Left renal pelvis (tissue), 4 donors: Measurements from ENCODE around the gene CNNM1. TPM values are rescaled to one million over a fixed set of nuclear protein-coding genes. Genes with fewer than 3 reads are reported as not detected.
A peak's percentile ranks its signal among the peaks of the same experiment; 100 is the strongest.

ENCODE experiments used
- DNase-seq, 4 donors: peaks; one replicate each; pipeline ENCODE4 v3.0.0-alpha.2; 2013; ENCODE audit warnings: low read depth in 4 of 4, low spot score in 3 of 4
- polyA plus RNA-seq, 4 donors: library from polyadenylated mRNA; unstranded; fragments of 120-200 nt; gene quantifications; one replicate each; pipeline ENCODE4 v1.2.1, GENCODE V29; 2013; ENCODE audit not compliant: insufficient read length in 4 of 4

The CNNM1 gene
- 1 to 10 TPM in 3 of 4 donors, under 1 TPM in 1; 0.55 to 2.3 (median 1.7) TPM for polyA plus RNA-seq

GRCh38 chr10:99329304-99329553 is at the start of gene CNNM1:
Gene CNNM1 (plus strand): TSS chr10:99329356. CDS start chr10:99329388, 32 bp downstream.
- no peak for DNase-seq

- DNase-seq = peak in 3 of 4 donors; percentile 20 to 31 (median 25)
These were observed 49.5 kb upstream of the CNNM1 start for GRCh38 chr10:99279626-99280111.

- no peak for DNase-seq
These were observed 48.7 kb upstream of the CNNM1 start for GRCh38 chr10:99280472-99280871.

GRCh38 chr10:99285881-99286280 is 43.3 kb upstream of the CNNM1 start:
- no peak for DNase-seq

- no peak for DNase-seq
These were observed 38.9 kb upstream of the CNNM1 start for GRCh38 chr10:99290306-99290705.

- DNase-seq = no peak
These were observed 37.0 kb upstream of the CNNM1 start for GRCh38 chr10:99292159-99292558.

- no peak for DNase-seq
These were observed 32.6 kb upstream of the CNNM1 start for GRCh38 chr10:99296605-99297004.

- no peak for DNase-seq
These were observed 32.1 kb upstream of the CNNM1 start for GRCh38 chr10:99297033-99297432.

- peak in 1 of 4 donors; percentile 18 for DNase-seq
These were observed 25.0 kb upstream of the CNNM1 start for GRCh38 chr10:99303899-99304861.

GRCh38 chr10:99304862-99305229 is 24.3 kb upstream of the CNNM1 start:
- no peak for DNase-seq

- no peak for DNase-seq
These were observed 16.7 kb upstream of the CNNM1 start for GRCh38 chr10:99312501-99312900.

GRCh38 chr10:99315853-99316252 is 13.3 kb upstream of the CNNM1 start:
- DNase-seq = no peak

- DNase-seq = no peak
These were observed 12.8 kb upstream of the CNNM1 start for GRCh38 chr10:99316374-99316773.

GRCh38 chr10:99318048-99318447 is 11.1 kb upstream of the CNNM1 start:
- no peak for DNase-seq

- DNase-seq = no peak
These were observed 10.7 kb upstream of the CNNM1 start for GRCh38 chr10:99318475-99318874.

GRCh38 chr10:99325281-99325680 is 3.9 kb upstream of the CNNM1 start:
- no peak for DNase-seq

GRCh38 chr10:99326871-99327270 is 2.3 kb upstream of the CNNM1 start:
- no peak for DNase-seq

- DNase-seq = no peak
These were observed 415 bp upstream of the CNNM1 start for GRCh38 chr10:99328579-99329303.

- DNase-seq = no peak
These were observed 594 bp downstream of the CNNM1 start for GRCh38 chr10:99329554-99330346.

GRCh38 chr10:99330347-99330924 is 1.3 kb downstream of the CNNM1 start:
- no peak for DNase-seq
